HepG2 (cell line): ENCODE data around the gene JUND. TPM values are rescaled to one million over a fixed set of nuclear protein-coding genes. Genes with fewer than 3 reads are reported as not detected.

Source experiments
- ATAC-seq: fragments of 200-7000 bp; cut with Tn5 transposase; 3 replicates; pipeline ENCODE4 v1.9.1; 2020; ENCODE audit warnings: mild to moderate bottlenecking, moderate library complexity
- BruUV-seq: library from RNA; stranded (reverse); fragments of 400-500 nt; replicated peaks from 2 replicates; lab custom pipeline; 2021; lab: Mats Ljungman, UMichigan
- CTCF ChIA-PET: fragments of 300-600 bp; formaldehyde crosslinking; extraction: SDS; loops from one replicate; lab custom pipeline; 2021; ENCODE audit warnings: low total read pairs, inconsistent platforms, low intra/inter-chr PET ratio; lab: Yijun Ruan, JAX
- POLR2A ChIA-PET: fragments of 350-600 bp; sonication (Branson Sonifier 250); formaldehyde crosslinking; loops from one replicate; lab custom pipeline; 2020; ENCODE audit warnings: antibody characterized with exemption, inconsistent platforms; lab: Yijun Ruan, JAX
- DNase-seq: peaks from one replicate; pipeline ENCODE4 v3.0.0-alpha.2; 2015; ENCODE audit warnings: low spot score
- FAIRE-seq: peaks from 3 replicates; lab custom pipeline; 2011; peaks lifted over from hg19 to GRCh38; lab: Jason Lieb, UNC
- H2AFZ ChIP-seq: one replicate; pipeline ENCODE4 v1.6.1; 2011; ENCODE audit warnings: low read length, inconsistent platforms
- H3K27ac ChIP-seq: fragments of 300-600 bp; 3 replicates; pipeline ENCODE4 v1.8.0; 2011; ENCODE audit warnings: mixed run types, mild to moderate bottlenecking, mixed read lengths, low read length, inconsistent platforms; ENCODE audit not compliant: insufficient read depth; ENCODE audit errors: extremely low read length
- H3K27me3 ChIP-seq, 2 experiments: fragments of 200-600 bp in 1 of 2; 2 replicates in 1 of 2; 3 replicates in 1 of 2; pipeline versions ENCODE4 v1.6.0 to v1.8.0; 2011; ENCODE audit warnings: low read length in 2 of 2, mild to moderate bottlenecking in 2 of 2, moderate library complexity in 2 of 2, inconsistent platforms in 1 of 2; ENCODE audit not compliant: insufficient read depth in 2 of 2, control insufficient read depth in 1 of 2
- H3K36me3 ChIP-seq, 2 experiments: fragments of 200-600 bp in 1 of 2; replicated peaks in 1 of 2; 2 replicates in 1 of 2; 3 replicates in 1 of 2; pipeline versions ENCODE4 v1.5.1 to v1.8.0; 2011; ENCODE audit warnings: low read length in 2 of 2, inconsistent platforms in 1 of 2; ENCODE audit not compliant: insufficient read depth in 2 of 2, control insufficient read depth in 1 of 2
- H3K4me1 ChIP-seq: 2 replicates; pipeline ENCODE4 v1.5.1; 2012; ENCODE audit warnings: low read length, inconsistent platforms; ENCODE audit not compliant: insufficient read depth
- H3K4me2 ChIP-seq: 2 replicates; pipeline ENCODE4 v1.6.0; 2011; ENCODE audit warnings: low read depth, low read length, inconsistent platforms
- H3K4me3 ChIP-seq, 3 experiments: fragments of 200-600 bp in 1 of 3; sonication (generic), shearing (Covaris generic) in 1 of 3; replicated peaks in 1 of 3; 2 replicates each; pipeline ENCODE4 v1.5.1; 2011 to 2016; ENCODE audit warnings: low read length in 3 of 3, inconsistent platforms in 2 of 3, low read depth in 2 of 3, mild to moderate bottlenecking in 2 of 3, control low read depth in 1 of 3, mixed read lengths in 1 of 3; ENCODE audit not compliant: insufficient read depth in 1 of 3
- H3K79me2 ChIP-seq: one replicate; pipeline ENCODE4 v1.6.1; 2011; ENCODE audit warnings: low read length, inconsistent platforms; ENCODE audit not compliant: insufficient read depth
- H3K9ac ChIP-seq: 2 replicates; pipeline ENCODE4 v1.6.0; 2011; ENCODE audit warnings: mild to moderate bottlenecking, low read depth, low read length, inconsistent platforms; ENCODE audit not compliant: insufficient read depth
- H3K9me3 ChIP-seq: 2 replicates; pipeline ENCODE4 v1.5.1; 2012; ENCODE audit warnings: mild to moderate bottlenecking, low read length
- H4K20me1 ChIP-seq: 2 replicates; pipeline ENCODE4 v1.6.0; 2011; ENCODE audit warnings: inconsistent platforms, mild to moderate bottlenecking, low read length, moderate library complexity; ENCODE audit not compliant: insufficient read depth
- BHLHE40 ChIP-seq: IDR thresholded peaks from 2 replicates; pipeline ENCODE4 v1.6.1; 2011; ENCODE audit warnings: low read length, improper control_type of control experiment
- CBX2 ChIP-seq, 2 experiments: fragments of 200-600 bp in 1 of 2; sonication (generic); formaldehyde crosslinking in 1 of 2; IDR thresholded peaks; 2 replicates each; pipeline versions ENCODE4 v1.7.0 to v1.8.1; 2018 to 2022; ENCODE audit warnings: low read depth in 2 of 2, low read length in 1 of 2, mild to moderate bottlenecking in 1 of 2, missing genetic modification reagents in 1 of 2
- DMAP1 ChIP-seq: IDR thresholded peaks from 2 replicates; pipeline ENCODE4 v1.6.1; 2016
- GABPB1 ChIP-seq: IDR thresholded peaks from 2 replicates; pipeline ENCODE4 v1.6.1; 2016; ENCODE audit warnings: mild to moderate bottlenecking, missing genetic modification reagents, moderate library complexity, missing compliant biosample characterization
- GTF3A ChIP-seq: sonication (generic); formaldehyde crosslinking; conservative IDR thresholded peaks from 2 replicates; pipeline ENCODE4 v1.4.0; 2020; ENCODE audit warnings: mild to moderate bottlenecking, missing genetic modification reagents
- HDAC2 ChIP-seq: sonication (generic); formaldehyde crosslinking; IDR thresholded peaks from 2 replicates; pipeline ENCODE4 v1.4.0; 2020; ENCODE audit warnings: missing genetic modification reagents
- MATR3 ChIP-seq: sonication (generic); formaldehyde crosslinking; IDR thresholded peaks from 2 replicates; pipeline ENCODE4 v1.4.0; 2020; ENCODE audit warnings: missing genetic modification reagents
- MLX ChIP-seq: IDR thresholded peaks from 2 replicates; pipeline ENCODE4 v1.6.1; 2016
- MNT ChIP-seq: fragments of 450-650 bp; IDR thresholded peaks from 2 replicates; pipeline ENCODE4 v1.6.1; 2016
- NONO ChIP-seq, 2 experiments: fragments of 450-650 bp in 1 of 2; sonication (generic) in 1 of 2; formaldehyde crosslinking in 1 of 2; IDR thresholded peaks in 1 of 2; conservative IDR thresholded peaks in 1 of 2; 2 replicates each; pipeline versions ENCODE4 v1.6.1 to v1.8.0; 2017 to 2022; ENCODE audit warnings: mild to moderate bottlenecking in 1 of 2, missing genetic modification reagents in 1 of 2, moderate library complexity in 1 of 2
- PAF1 ChIP-seq: IDR thresholded peaks from 2 replicates; pipeline ENCODE4 v1.6.1; 2016; ENCODE audit warnings: missing genetic modification reagents, missing compliant biosample characterization
- RAD21 ChIP-seq: fragments of 450-650 bp; formaldehyde crosslinking; IDR thresholded peaks from 2 replicates; pipeline ENCODE4 v1.5.0; 2020; ENCODE audit warnings: mild to moderate bottlenecking
- SP4 ChIP-seq: sonication (generic); formaldehyde crosslinking; IDR thresholded peaks from 2 replicates; pipeline ENCODE4 v1.8.1; 2023; ENCODE audit warnings: mild to moderate bottlenecking, missing genetic modification reagents
- ZC3H4 ChIP-seq: sonication (generic); formaldehyde crosslinking; IDR thresholded peaks from 2 replicates; pipeline ENCODE4 v1.4.0; 2020; ENCODE audit warnings: missing genetic modification reagents, borderline replicate concordance
- ZNF232 ChIP-seq: sonication (generic); formaldehyde crosslinking; IDR thresholded peaks from 2 replicates; pipeline ENCODE4 v1.4.0; 2020; ENCODE audit warnings: missing genetic modification reagents, borderline replicate concordance
- ZNF83 ChIP-seq: sonication (generic); formaldehyde crosslinking; IDR thresholded peaks from 2 replicates; pipeline ENCODE4 v1.4.0; 2020; ENCODE audit warnings: missing genetic modification reagents, mild to moderate bottlenecking, borderline replicate concordance
- WGBS: methylation state at CpG from one replicate; pipeline ENCODE4 v1.1.6; 2017; ENCODE audit warnings: low lambda C conversion rate; 5-methylcytosine and 5-hydroxymethylcytosine counted together
- in situ Hi-C: cut with HindIII; loops from 2 replicates; pipeline ENCODE4 v1.10.0; 2017; ENCODE audit warnings: low pct_unique_long_range_greater_than_20kb; ENCODE audit not compliant: extremely low pct_ligation_motif_present
- intact Hi-C: fragments of 100-400 bp; cut with micrococcal nuclease; formaldehyde crosslinking; loops from one replicate; pipeline ENCODE4 v1.10.0; 2022; ENCODE audit not compliant: unreplicated experiment
- polyA plus RNA-seq, 8 experiments: library from polyadenylated mRNA; depleted of rRNA in 3 of 8; stranded (reverse) in 7 of 8; unstranded in 1 of 8; fragments of >200 nt; fragmentation: Illumina TruSeq in 4 of 8; extraction: Trizol in 4 of 8; gene quantifications; 2 replicates each; pipeline versions ENCODE4 v1.2.1 to v1.2.3, GENCODE V29; 2011 to 2016; ENCODE audit warnings: low read depth in 4 of 8, missing spikeins in 1 of 8, mixed read lengths in 1 of 8; ENCODE audit not compliant: insufficient read depth in 1 of 8
- total RNA-seq, 5 experiments: library from RNA; depleted of rRNA; stranded (reverse); fragments of >200 nt; fragmentation: Illumina TruSeq; extraction: Trizol; gene quantifications; 2 replicates each; pipeline ENCODE4 v1.2.3, GENCODE V29; 2016; ENCODE audit warnings: low read depth in 1 of 5

The JUND gene
- total and polyA plus RNA-seq, 2 of the 13 experiments (the other 11 are each of a cell fraction or from before 2014, with no cell fraction given), result 41.2 to 59.8 TPM

GRCh38 chr19:18239303-18239702 lies 42.1 kb downstream of the JUND start (continued):
- TF ChIP-seq BHLHE40 (peak; percentile 74), NONO (IDR thresholded peaks at IDR 0.05) (no peak), NONO (CRISPR knock-in tag; conservative IDR thresholded peaks at IDR 0.05) (no peak)

GRCh38 chr19:18234194-18234593 lies 47.2 kb downstream of the JUND start:
- Histone ChIP-seq H3K9ac (no peak overlapping the region), H3K27ac (no peak overlapping the region), H3K4me1 (peaks cover 20% of the 10 kb centered on the region), H4K20me1 (no peaks in the 10 kb centered on the region; the same call in 1 of the 2 replicates), H3K36me3 (no peaks in the 10 kb centered on the region), H2AFZ (no peak overlapping the region), H3K27me3 (peaks cover 0 to 4% of the 10 kb centered on the region in 2 experiments; a peak in 2 of 5 replicates), H3K9me3 (no peaks in the 10 kb centered on the region), H3K4me2 (no peak overlapping the region), H3K79me2 (no peaks in the 10 kb centered on the region), H3K4me3 (no peak overlapping the region)
- 9% methylated on average over 4 of the region's 6 CpGs for WGBS
- CTCF ChIA-PET, result no interaction called here
- DNase-seq, result no peak
- in situ Hi-C loops, result no loop called here
- no peak for ATAC-seq
- no peak for FAIRE-seq
- no peak for TF ChIP-seq MATR3
- no peak for TF ChIP-seq ZNF83 (CRISPR knock-in tag)
- TF ChIP-seq SP4, result no peak
- no peak for TF ChIP-seq RAD21 (CRISPR knock-in tag)
- POLR2A ChIA-PET, result no interaction called here
- no TSS peak for BruUV-seq
- intact Hi-C loops, result no loop called here

GRCh38 chr19:18233224-18233825 lies 48.1 kb downstream of the JUND start:
- no TSS peak for BruUV-seq
- H3K27ac ChIP-seq, result no peak overlapping the region
- H2AFZ ChIP-seq, result no peak overlapping the region
- H3K9me3 ChIP-seq, result no peaks in the 10 kb centered on the region
- no peaks in the 10 kb centered on the region for H3K36me3 ChIP-seq
- no peaks in the 10 kb centered on the region; the same call in 1 of the 2 replicates for H4K20me1 ChIP-seq
- intact Hi-C loops (no loop called here), in situ Hi-C loops (no loop called here)
- no peak overlapping the region for H3K9ac ChIP-seq
- ATAC-seq (peak; percentile 84), FAIRE-seq (no peak), DNase-seq (peak; percentile 39)
- peaks cover 20% of the 10 kb centered on the region for H3K4me1 ChIP-seq
- CTCF ChIA-PET, result interaction anchor here (0.9 kb wide), 1 partner anchor 120 kb away, joined by 3 read pairs; no protein-coding TSS in a partner anchor
- WGBS, result 25% methylated on average over 34 of the region's 37 CpGs
- POLR2A ChIA-PET, result interaction anchor here (0.6 to 1.3 kb wide), 3 partner anchors 9 to 49 kb away, joined by 3 to 5 read pairs (median 3); partner anchors contain the start of gene MPV17L2
- peak overlapping the region; percentile 12; the same call in 1 of the 2 replicates for H3K4me2 ChIP-seq
- no peaks in the 10 kb centered on the region for H3K79me2 ChIP-seq
- peaks cover 0 to 4% of the 10 kb centered on the region in 2 experiments; a peak in 2 of 5 replicates for H3K27me3 ChIP-seq
- H3K4me3 ChIP-seq, result no peak overlapping the region; a peak in 1 of 6 replicates
- TF ChIP-seq MNT (no peak), GABPB1 (CRISPR knock-in tag) (peak; percentile 68), MLX (CRISPR knock-in tag) (no peak), CBX2 (IDR thresholded peaks at IDR 0.05; ENCODE audit: low read depth, low read length) (no peak), CBX2 (CRISPR knock-in tag; IDR thresholded peaks at IDR 0.05; ENCODE audit: low read depth) (no peak), DMAP1 (CRISPR knock-in tag) (no peak), ZC3H4 (CRISPR knock-in tag) (no peak), PAF1 (CRISPR knock-in tag) (no peak), ZNF232 (peak; percentile 97), GTF3A (no peak), HDAC2 (CRISPR knock-in tag) (peak; percentile 77)
